ENCODE measurements around the gene WDR7.

- TF ChIP-seq CTCF (IDR thresholded peaks at IDR 0.05) (no peak), ZFX (IDR thresholded peaks at IDR 0.05; ENCODE audit: borderline replicate concordance) (no peak)
These were observed 262.8 kb downstream of the WDR7 start for GRCh38 chr18:56913941-56914340.
